ENCODE data around the gene DFFA. TPM values are rescaled to one million over a fixed set of nuclear protein-coding genes. Genes with fewer than 3 reads are reported as not detected.

The DFFA gene
- total and polyA plus RNA-seq, 9 of the 15 experiments (the other 6 are each of a cell fraction or from before 2014, with no cell fraction given): 39.6 to 74.8 (median 59.2) TPM

GRCh38 chr1:10502206-10502605 lies 29.9 kb upstream of the DFFA start:
- H3K4me2 ChIP-seq (ENCODE audit: insufficient read depth, low read length): no peak overlapping the region
- in situ Hi-C loops (cut with MboI): no loop called here
- POLR2A ChIA-PET: interaction anchor here (0.7 kb wide), 1 partner anchor 24 kb away, joined by 3 read pairs; no protein-coding TSS in a partner anchor

More at GRCh38 chr1:10502206-10502605, 29.9 kb upstream of the DFFA start:
- TF ChIP-seq HMG20B (CRISPR knock-in tag; IDR thresholded peaks at IDR 0.05) (no peak), ETS1 (conservative IDR thresholded peaks at IDR 0.05; ENCODE audit: control insufficient read depth, low read depth, low read length) (no peak), TCF7 (IDR thresholded peaks at IDR 0.05; ENCODE audit: borderline replicate concordance) (no peak), BRF2 (IDR thresholded peaks at IDR 0.05; ENCODE audit: borderline replicate concordance, insufficient read depth, insufficient read length) (no peak), SMARCC2 (IDR thresholded peaks at IDR 0.05; ENCODE audit: low read depth) (no peak), ELF2 (CRISPR knock-in tag; IDR thresholded peaks at IDR 0.05) (no peak), ZNF445 (CRISPR knock-in tag; IDR thresholded peaks at IDR 0.05; ENCODE audit: low read depth) (no peak), PKNOX1 (IDR thresholded peaks at IDR 0.05) (no peak), TFAP4 (CRISPR knock-in tag; IDR thresholded peaks at IDR 0.05; ENCODE audit: borderline replicate concordance) (no peak), KDM1A (IDR thresholded peaks at IDR 0.05) (no peak)
- peaks cover 0 to 3% of the 10 kb centered on the region in 2 experiments; a peak in 2 of 5 replicates for H3K4me1 ChIP-seq (replicated peaks in 1 of 2; ENCODE audit: control insufficient read depth in 2 of 2, insufficient read depth in 2 of 2, low read length in 2 of 2)
- no TSS peak for BruUV-seq (replicated peaks)
- H3K9me1 ChIP-seq (ENCODE audit: control insufficient read depth, insufficient read depth, low read length): no peaks in the 10 kb centered on the region
- no peak for DNase-seq (ENCODE audit: extremely low read depth in 1 of 4, low spot score in 3 of 4)
- peaks cover 28% of the 10 kb centered on the region for H4K20me1 ChIP-seq (replicated peaks; ENCODE audit: control insufficient read depth, insufficient read depth, low read length)
- no peak for ATAC-seq
- H3K9me3 ChIP-seq (replicated peaks; ENCODE audit: control insufficient read depth, insufficient read depth, low read depth, low read length): no peaks in the 10 kb centered on the region
- H3K79me2 ChIP-seq (ENCODE audit: control insufficient read depth, insufficient read depth, low read length): peaks cover 68% of the 10 kb centered on the region
- no peak overlapping the region for H3K4me3 ChIP-seq
- no peak overlapping the region for H3K27ac ChIP-seq (ENCODE audit: extremely low read depth, low read depth, low read length)
- H3K9ac ChIP-seq (ENCODE audit: insufficient read depth in 1 of 2, low read depth in 2 of 2, low read length in 2 of 2): no peak overlapping the region
- H3K27me3 ChIP-seq (ENCODE audit: control insufficient read depth in 2 of 2, insufficient read depth in 2 of 2, low read length in 2 of 2): no peaks in the 10 kb centered on the region
- FAIRE-seq: peak; percentile 29
- CTCF ChIA-PET (ENCODE audit: low intra/inter-chr PET ratio): no interaction called here
- H3K36me3 ChIP-seq (ENCODE audit: control insufficient read depth, insufficient read depth, low read length): peaks cover 9% of the 10 kb centered on the region; the same call in 2 of the 3 replicates
- H2AFZ ChIP-seq (ENCODE audit: low read depth, low read length): no peak overlapping the region
- 54% methylated on average over 5 of the region's 5 CpGs for WGBS (ENCODE audit: insufficient coverage, low coverage, missing lambda C conversion rate)
- intact Hi-C loops (cut with micrococcal nuclease): no loop called here

All from K562 (cell line).